SK-N-SH treated with all-trans-retinoic acid at 6 μM for 48 hours (cell line): ENCODE measurements around the gene ZMIZ1.
A peak's percentile ranks its signal among the peaks of the same experiment; 100 is the strongest.

Experiments
- ATAC-seq: fragments of 200-7000 bp; cut with Tn5 transposase; 3 replicates; pipeline ENCODE4 v1.9.1; 2020; ENCODE audit warnings: mild to moderate bottlenecking, moderate library complexity
- ARNTL ChIP-seq: fragments of 450-650 bp; formaldehyde crosslinking; IDR thresholded peaks from 2 replicates; pipeline ENCODE4 v1.5.0; 2020; ENCODE audit warnings: low read depth, mild to moderate bottlenecking, moderate library complexity, borderline replicate concordance
- BACH2 ChIP-seq: fragments of 250-450 bp; sonication (Bioruptor Pico); IDR thresholded peaks from 2 replicates; pipeline ENCODE4 v1.9.0; 2021; ENCODE audit warnings: mild to moderate bottlenecking, borderline replicate concordance
- CSDC2 ChIP-seq: fragments of 250-450 bp; sonication (Bioruptor Pico); IDR thresholded peaks from 2 replicates; pipeline ENCODE4 v1.5.0; 2020; ENCODE audit warnings: mild to moderate bottlenecking, moderate library complexity
- ESRRG ChIP-seq: fragments of 250-450 bp; sonication (Bioruptor Pico); IDR thresholded peaks from 2 replicates; pipeline ENCODE4 v1.6.1; 2021; ENCODE audit warnings: mild to moderate bottlenecking
- GLIS3 ChIP-seq: fragments of 250-450 bp; sonication (Bioruptor Pico); IDR thresholded peaks from 2 replicates; pipeline ENCODE4 v1.5.0; 2020; ENCODE audit warnings: mild to moderate bottlenecking, moderate library complexity
- ISL1 ChIP-seq: fragments of 250-450 bp; sonication (Bioruptor Pico); IDR thresholded peaks from 2 replicates; pipeline ENCODE4 v2.1.2; 2022; ENCODE audit warnings: mild to moderate bottlenecking, moderate library complexity
- PPARA ChIP-seq: fragments of 250-450 bp; sonication (Bioruptor Pico); IDR thresholded peaks from 2 replicates; pipeline ENCODE4 v1.5.0; 2020; ENCODE audit warnings: mild to moderate bottlenecking, borderline replicate concordance
- RARB ChIP-seq: fragments of 250-450 bp; sonication (Bioruptor Pico); IDR thresholded peaks from 2 replicates; pipeline ENCODE4 v1.8.0; 2021; ENCODE audit warnings: mild to moderate bottlenecking, moderate library complexity
- SNAI2 ChIP-seq: fragments of 250-450 bp; sonication (Bioruptor Pico); IDR thresholded peaks from 2 replicates; pipeline ENCODE4 v1.5.0; 2020; ENCODE audit warnings: mild to moderate bottlenecking, moderate library complexity
- TCF4 ChIP-seq: fragments of 250-450 bp; sonication (Bioruptor Pico); IDR thresholded peaks from 2 replicates; pipeline ENCODE4 v1.8.0; 2021; ENCODE audit warnings: mild to moderate bottlenecking, moderate library complexity, borderline replicate concordance
- TOX ChIP-seq: fragments of 250-450 bp; sonication (Bioruptor Pico); IDR thresholded peaks from 2 replicates; pipeline ENCODE4 v1.8.0; 2021; ENCODE audit warnings: mild to moderate bottlenecking, moderate library complexity, borderline replicate concordance
- ZC3H10 ChIP-seq: fragments of 250-450 bp; sonication (Bioruptor Pico); IDR thresholded peaks from 2 replicates; pipeline ENCODE4 v1.5.1; 2021; ENCODE audit warnings: mild to moderate bottlenecking, moderate library complexity
- ZFP3 ChIP-seq: fragments of 250-450 bp; sonication (Bioruptor Pico); IDR thresholded peaks from 2 replicates; pipeline ENCODE4 v1.5.0; 2020; ENCODE audit warnings: mild to moderate bottlenecking, moderate library complexity
- ZFP30 ChIP-seq: fragments of 450-650 bp; formaldehyde crosslinking; IDR thresholded peaks from 2 replicates; pipeline ENCODE4 v1.5.0; 2022; ENCODE audit warnings: mild to moderate bottlenecking, moderate library complexity
- ZNF565 ChIP-seq: fragments of 450-650 bp; formaldehyde crosslinking; conservative IDR thresholded peaks from 2 replicates; pipeline ENCODE4 v1.5.0; 2020; ENCODE audit warnings: low read depth, mild to moderate bottlenecking, moderate library complexity
- ZNF70 ChIP-seq: fragments of 450-650 bp; formaldehyde crosslinking; IDR thresholded peaks from 2 replicates; pipeline ENCODE4 v1.5.0; 2020; ENCODE audit warnings: mild to moderate bottlenecking, moderate library complexity
- TF ChIP-seq, protein P1 (sequence below): fragments of 250-450 bp; sonication (Bioruptor Pico); IDR thresholded peaks from 2 replicates; pipeline ENCODE4 v1.8.0; 2021; ENCODE audit warnings: low read depth, mild to moderate bottlenecking, moderate library complexity, borderline replicate concordance
- TF ChIP-seq, protein P2 (sequence below): fragments of 250-450 bp; sonication (Bioruptor Pico); IDR thresholded peaks from 2 replicates; pipeline ENCODE4 v1.5.0; 2020; ENCODE audit warnings: mild to moderate bottlenecking, moderate library complexity
- TF ChIP-seq, protein P3 (sequence below): fragments of 250-450 bp; sonication (Bioruptor Pico); IDR thresholded peaks from 2 replicates; pipeline ENCODE4 v1.5.1; 2020; ENCODE audit warnings: low read depth, mild to moderate bottlenecking, moderate library complexity
- TF ChIP-seq, protein P4 (sequence below): fragments of 250-450 bp; sonication (Bioruptor Pico); IDR thresholded peaks from 2 replicates; pipeline ENCODE4 v1.5.1; 2021; ENCODE audit warnings: mild to moderate bottlenecking, moderate library complexity
- TF ChIP-seq, protein P5 (sequence below): fragments of 250-450 bp; sonication (Bioruptor Pico); IDR thresholded peaks from 2 replicates; pipeline ENCODE4 v1.8.0; 2020; ENCODE audit warnings: mild to moderate bottlenecking, moderate library complexity, borderline replicate concordance

The ZMIZ1 gene

DNA sequence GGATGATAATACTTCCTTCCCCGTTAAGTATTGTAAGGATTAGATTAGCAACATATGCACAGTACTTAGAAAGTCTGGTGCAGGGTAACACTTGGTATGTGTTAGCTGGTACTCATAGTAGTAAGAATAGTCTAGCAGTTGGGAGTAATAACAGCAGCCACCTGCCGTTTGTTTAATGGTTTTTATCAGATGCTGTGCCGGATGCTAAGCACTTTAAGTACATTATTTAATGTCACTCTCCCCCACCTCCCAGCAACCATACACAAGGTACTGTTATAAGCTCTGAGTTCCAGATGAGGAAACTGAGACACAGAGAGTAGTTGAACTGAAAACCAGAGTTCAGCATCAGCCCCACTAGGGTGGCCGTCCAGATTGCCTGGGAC lies 60.1 kb downstream of the ZMIZ1 start:
- TF ChIP-seq PPARA (CRISPR knock-in tag) (peak; percentile 92), SNAI2 (CRISPR knock-in tag) (peak; percentile 73; the same call in 1 of the 2 replicates)
- TF ChIP-seq, protein P1, sequence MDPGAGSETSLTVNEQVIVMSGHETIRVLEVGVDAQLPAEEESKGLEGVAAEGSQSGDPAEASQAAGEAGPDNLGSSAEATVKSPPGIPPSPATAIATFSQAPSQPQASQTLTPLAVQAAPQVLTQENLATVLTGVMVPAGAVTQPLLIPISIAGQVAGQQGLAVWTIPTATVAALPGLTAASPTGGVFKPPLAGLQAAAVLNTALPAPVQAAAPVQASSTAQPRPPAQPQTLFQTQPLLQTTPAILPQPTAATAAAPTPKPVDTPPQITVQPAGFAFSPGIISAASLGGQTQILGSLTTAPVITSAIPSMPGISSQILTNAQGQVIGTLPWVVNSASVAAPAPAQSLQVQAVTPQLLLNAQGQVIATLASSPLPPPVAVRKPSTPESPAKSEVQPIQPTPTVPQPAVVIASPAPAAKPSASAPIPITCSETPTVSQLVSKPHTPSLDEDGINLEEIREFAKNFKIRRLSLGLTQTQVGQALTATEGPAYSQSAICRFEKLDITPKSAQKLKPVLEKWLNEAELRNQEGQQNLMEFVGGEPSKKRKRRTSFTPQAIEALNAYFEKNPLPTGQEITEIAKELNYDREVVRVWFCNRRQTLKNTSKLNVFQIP (CRISPR knock-in tag) = no peak
- TF ChIP-seq, protein P2, sequence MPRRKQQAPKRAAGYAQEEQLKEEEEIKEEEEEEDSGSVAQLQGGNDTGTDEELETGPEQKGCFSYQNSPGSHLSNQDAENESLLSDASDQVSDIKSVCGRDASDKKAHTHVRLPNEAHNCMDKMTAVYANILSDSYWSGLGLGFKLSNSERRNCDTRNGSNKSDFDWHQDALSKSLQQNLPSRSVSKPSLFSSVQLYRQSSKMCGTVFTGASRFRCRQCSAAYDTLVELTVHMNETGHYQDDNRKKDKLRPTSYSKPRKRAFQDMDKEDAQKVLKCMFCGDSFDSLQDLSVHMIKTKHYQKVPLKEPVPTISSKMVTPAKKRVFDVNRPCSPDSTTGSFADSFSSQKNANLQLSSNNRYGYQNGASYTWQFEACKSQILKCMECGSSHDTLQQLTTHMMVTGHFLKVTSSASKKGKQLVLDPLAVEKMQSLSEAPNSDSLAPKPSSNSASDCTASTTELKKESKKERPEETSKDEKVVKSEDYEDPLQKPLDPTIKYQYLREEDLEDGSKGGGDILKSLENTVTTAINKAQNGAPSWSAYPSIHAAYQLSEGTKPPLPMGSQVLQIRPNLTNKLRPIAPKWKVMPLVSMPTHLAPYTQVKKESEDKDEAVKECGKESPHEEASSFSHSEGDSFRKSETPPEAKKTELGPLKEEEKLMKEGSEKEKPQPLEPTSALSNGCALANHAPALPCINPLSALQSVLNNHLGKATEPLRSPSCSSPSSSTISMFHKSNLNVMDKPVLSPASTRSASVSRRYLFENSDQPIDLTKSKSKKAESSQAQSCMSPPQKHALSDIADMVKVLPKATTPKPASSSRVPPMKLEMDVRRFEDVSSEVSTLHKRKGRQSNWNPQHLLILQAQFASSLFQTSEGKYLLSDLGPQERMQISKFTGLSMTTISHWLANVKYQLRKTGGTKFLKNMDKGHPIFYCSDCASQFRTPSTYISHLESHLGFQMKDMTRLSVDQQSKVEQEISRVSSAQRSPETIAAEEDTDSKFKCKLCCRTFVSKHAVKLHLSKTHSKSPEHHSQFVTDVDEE (CRISPR knock-in tag) = peak; percentile 82
- TF ChIP-seq, all 23 proteins: peak for 3
- ATAC-seq = peak; percentile 36

DNA sequence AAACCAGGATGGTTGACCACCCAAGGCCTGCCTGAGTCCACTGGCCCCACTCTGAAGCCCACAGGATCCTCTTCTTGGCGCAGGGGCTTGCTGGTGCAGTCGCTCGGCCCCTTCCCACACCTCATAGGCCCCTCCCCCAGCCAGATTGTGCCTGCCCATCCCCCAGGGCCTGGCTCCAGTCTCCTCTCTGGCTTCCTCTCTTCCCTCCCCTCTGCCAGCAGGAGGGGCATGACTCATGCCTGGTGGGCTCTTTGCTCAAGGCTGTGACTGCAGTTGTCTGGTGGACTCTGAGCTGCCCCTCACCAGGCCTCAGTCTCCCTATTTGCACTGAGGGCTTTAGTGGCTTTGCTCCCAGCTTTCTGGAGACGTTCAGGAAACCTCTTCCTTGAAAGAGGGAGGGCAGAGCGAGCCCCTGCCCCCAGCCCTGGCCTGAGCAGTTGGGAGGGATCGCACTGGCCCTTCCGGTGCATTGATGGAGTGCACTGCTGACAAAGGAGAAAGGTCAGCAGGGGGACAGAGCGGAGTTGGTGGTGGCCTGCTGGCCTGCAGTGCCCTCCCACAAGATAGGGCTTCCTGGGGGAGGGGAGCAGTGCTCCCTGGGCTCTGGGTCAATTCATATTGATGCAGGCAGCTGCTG lies 60.7 kb downstream of the ZMIZ1 start:
- TF ChIP-seq SNAI2 (CRISPR knock-in tag) = no peak
- TF ChIP-seq CSDC2 (CRISPR knock-in tag) = no peak
- TF ChIP-seq ZNF565 (CRISPR knock-in tag) = 0 out of 2 replicates have a peak, but pooled peaks have one; percentile 48
- no peak for TF ChIP-seq RARB (CRISPR knock-in tag)
- TF ChIP-seq TCF4 (CRISPR knock-in tag) = no peak
- no peak for TF ChIP-seq TOX (CRISPR knock-in tag)
- TF ChIP-seq, protein P2 (CRISPR knock-in tag) = no peak
- TF ChIP-seq BACH2 (CRISPR knock-in tag) = no peak
- TF ChIP-seq ZNF70 (CRISPR knock-in tag) = no peak
- TF ChIP-seq ESRRG (CRISPR knock-in tag) = peak; percentile 8; the same call in 1 of the 2 replicates
- peak; percentile 77; the same call in 1 of the 2 replicates for TF ChIP-seq ZFP3
- TF ChIP-seq, protein P3, sequence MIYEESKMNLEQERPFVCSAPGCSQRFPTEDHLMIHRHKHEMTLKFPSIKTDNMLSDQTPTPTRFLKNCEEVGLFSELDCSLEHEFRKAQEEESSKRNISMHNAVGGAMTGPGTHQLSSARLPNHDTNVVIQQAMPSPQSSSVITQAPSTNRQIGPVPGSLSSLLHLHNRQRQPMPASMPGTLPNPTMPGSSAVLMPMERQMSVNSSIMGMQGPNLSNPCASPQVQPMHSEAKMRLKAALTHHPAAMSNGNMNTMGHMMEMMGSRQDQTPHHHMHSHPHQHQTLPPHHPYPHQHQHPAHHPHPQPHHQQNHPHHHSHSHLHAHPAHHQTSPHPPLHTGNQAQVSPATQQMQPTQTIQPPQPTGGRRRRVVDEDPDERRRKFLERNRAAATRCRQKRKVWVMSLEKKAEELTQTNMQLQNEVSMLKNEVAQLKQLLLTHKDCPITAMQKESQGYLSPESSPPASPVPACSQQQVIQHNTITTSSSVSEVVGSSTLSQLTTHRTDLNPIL = no peak
- TF ChIP-seq, protein P4, sequence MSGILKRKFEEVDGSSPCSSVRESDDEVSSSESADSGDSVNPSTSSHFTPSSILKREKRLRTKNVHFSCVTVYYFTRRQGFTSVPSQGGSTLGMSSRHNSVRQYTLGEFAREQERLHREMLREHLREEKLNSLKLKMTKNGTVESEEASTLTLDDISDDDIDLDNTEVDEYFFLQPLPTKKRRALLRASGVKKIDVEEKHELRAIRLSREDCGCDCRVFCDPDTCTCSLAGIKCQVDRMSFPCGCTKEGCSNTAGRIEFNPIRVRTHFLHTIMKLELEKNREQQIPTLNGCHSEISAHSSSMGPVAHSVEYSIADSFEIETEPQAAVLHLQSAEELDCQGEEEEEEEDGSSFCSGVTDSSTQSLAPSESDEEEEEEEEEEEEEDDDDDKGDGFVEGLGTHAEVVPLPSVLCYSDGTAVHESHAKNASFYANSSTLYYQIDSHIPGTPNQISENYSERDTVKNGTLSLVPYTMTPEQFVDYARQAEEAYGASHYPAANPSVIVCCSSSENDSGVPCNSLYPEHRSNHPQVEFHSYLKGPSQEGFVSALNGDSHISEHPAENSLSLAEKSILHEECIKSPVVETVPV (CRISPR knock-in tag) = no peak
- TF ChIP-seq ARNTL (CRISPR knock-in tag) = no peak
- no peak for TF ChIP-seq ZC3H10 (CRISPR knock-in tag)
- TF ChIP-seq GLIS3 (CRISPR knock-in tag) = no peak
- TF ChIP-seq PPARA (CRISPR knock-in tag) = no peak
- TF ChIP-seq, all 23 proteins: peak for 3
- peak; percentile 73 for ATAC-seq

DNA sequence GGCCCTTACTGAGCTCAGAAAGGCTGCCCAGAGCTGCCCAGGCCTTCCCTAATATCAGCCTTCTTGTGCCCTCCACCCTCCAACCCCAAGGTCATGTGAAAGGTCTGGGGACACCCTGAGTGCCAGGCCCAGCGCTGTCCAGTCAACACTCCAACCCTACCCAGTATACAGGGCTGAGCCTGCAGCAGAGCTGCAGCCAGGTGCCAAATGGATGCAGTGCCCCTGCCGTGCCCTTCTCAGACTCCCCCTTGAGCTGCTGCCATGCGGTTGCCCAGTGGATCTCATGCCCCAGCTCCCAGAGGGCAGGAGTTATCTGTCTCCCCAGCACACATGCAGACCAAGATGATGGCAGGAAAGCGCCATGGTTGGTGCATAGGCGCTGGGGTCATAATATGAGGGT lies 61.5 kb downstream of the ZMIZ1 start:
- TF ChIP-seq, protein P2 (CRISPR knock-in tag) = no peak
- TF ChIP-seq PPARA (CRISPR knock-in tag) (no peak), ZNF70 (CRISPR knock-in tag) (no peak), TCF4 (CRISPR knock-in tag) (no peak), BACH2 (CRISPR knock-in tag) (no peak), ZFP30 (no peak), CSDC2 (CRISPR knock-in tag) (no peak), TOX (CRISPR knock-in tag) (no peak), ISL1 (CRISPR knock-in tag) (no peak), ZC3H10 (CRISPR knock-in tag) (no peak)
- TF ChIP-seq, protein P5, sequence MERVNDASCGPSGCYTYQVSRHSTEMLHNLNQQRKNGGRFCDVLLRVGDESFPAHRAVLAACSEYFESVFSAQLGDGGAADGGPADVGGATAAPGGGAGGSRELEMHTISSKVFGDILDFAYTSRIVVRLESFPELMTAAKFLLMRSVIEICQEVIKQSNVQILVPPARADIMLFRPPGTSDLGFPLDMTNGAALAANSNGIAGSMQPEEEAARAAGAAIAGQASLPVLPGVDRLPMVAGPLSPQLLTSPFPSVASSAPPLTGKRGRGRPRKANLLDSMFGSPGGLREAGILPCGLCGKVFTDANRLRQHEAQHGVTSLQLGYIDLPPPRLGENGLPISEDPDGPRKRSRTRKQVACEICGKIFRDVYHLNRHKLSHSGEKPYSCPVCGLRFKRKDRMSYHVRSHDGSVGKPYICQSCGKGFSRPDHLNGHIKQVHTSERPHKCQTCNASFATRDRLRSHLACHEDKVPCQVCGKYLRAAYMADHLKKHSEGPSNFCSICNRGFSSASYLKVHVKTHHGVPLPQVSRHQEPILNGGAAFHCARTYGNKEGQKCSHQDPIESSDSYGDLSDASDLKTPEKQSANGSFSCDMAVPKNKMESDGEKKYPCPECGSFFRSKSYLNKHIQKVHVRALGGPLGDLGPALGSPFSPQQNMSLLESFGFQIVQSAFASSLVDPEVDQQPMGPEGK (CRISPR knock-in tag) = no peak
- TF ChIP-seq, all 23 proteins: peak for 0
- ATAC-seq = no peak
